Measurements from ENCODE around the gene SMARCE1. TPM values are rescaled to one million over a fixed set of nuclear protein-coding genes. Genes with fewer than 3 reads are reported as not detected.
A peak's percentile ranks its signal among the peaks of the same experiment; 100 is the strongest.

Gene SMARCE1
- total RNA-seq, 1 experiment from 2014 or later: 34.8 TPM

GRCh38 chr17:40645943-40646342 is 1.7 kb downstream of the SMARCE1 start:
- DNase-seq (ENCODE audit: low spot score): no peak

GRCh38 chr17:40645291-40645690 is 2.3 kb downstream of the SMARCE1 start:
- no peak for DNase-seq (ENCODE audit: low spot score)

- no peak for DNase-seq (ENCODE audit: low spot score)
These were observed 9.7 kb downstream of the SMARCE1 start for GRCh38 chr17:40637931-40638330.

- no peak for DNase-seq (ENCODE audit: low spot score)
These were observed 13.7 kb downstream of the SMARCE1 start for GRCh38 chr17:40633871-40634270.

GRCh38 chr17:40632216-40632615 is 15.4 kb downstream of the SMARCE1 start:
- no peak for DNase-seq (ENCODE audit: low spot score)

GRCh38 chr17:40629842-40630241 is 17.8 kb downstream of the SMARCE1 start:
- no peak for DNase-seq (ENCODE audit: low spot score)

GRCh38 chr17:40625311-40625710 is 22.3 kb downstream of the SMARCE1 start:
- no peak for DNase-seq (ENCODE audit: low spot score)

- no peak for DNase-seq (ENCODE audit: low spot score)
These were observed 24.0 kb downstream of the SMARCE1 start for GRCh38 chr17:40623419-40624210.

- DNase-seq (ENCODE audit: low spot score): no peak
These were observed 25.1 kb downstream of the SMARCE1 start for GRCh38 chr17:40622509-40622928.

GRCh38 chr17:40621578-40621977 is 26.0 kb downstream of the SMARCE1 start:
- no peak for DNase-seq (ENCODE audit: low spot score)

GRCh38 chr17:40621019-40621418 is 26.6 kb downstream of the SMARCE1 start:
- DNase-seq (ENCODE audit: low spot score): no peak

- no peak for DNase-seq (ENCODE audit: low spot score)
These were observed 28.6 kb downstream of the SMARCE1 start for GRCh38 chr17:40618754-40619625.

GRCh38 chr17:40617678-40618240 is 29.9 kb downstream of the SMARCE1 start:
- DNase-seq (ENCODE audit: low spot score): peak; percentile 22

GRCh38 chr17:40616592-40616991 is 31.0 kb downstream of the SMARCE1 start:
- DNase-seq (ENCODE audit: low spot score): no peak

- DNase-seq (ENCODE audit: low spot score): no peak
These were observed 31.7 kb downstream of the SMARCE1 start for GRCh38 chr17:40615841-40616476.

- DNase-seq (ENCODE audit: low spot score): peak; percentile 83
These were observed 32.4 kb downstream of the SMARCE1 start for GRCh38 chr17:40615068-40615840.

GRCh38 chr17:40614431-40615067 is 33.1 kb downstream of the SMARCE1 start:
- DNase-seq (ENCODE audit: low spot score): no peak

GRCh38 chr17:40613467-40614154 is 34.0 kb downstream of the SMARCE1 start:
- no peak for DNase-seq (ENCODE audit: low spot score)

- peak; percentile 26 for DNase-seq (ENCODE audit: low spot score)
These were observed 34.9 kb downstream of the SMARCE1 start for GRCh38 chr17:40612599-40613244.

Measured in HT-29 (cell line).